Ramos (cell line): Measurements from ENCODE around the gene ZBED1.

ENCODE experiments used
- in situ Hi-C: fragments of 300-500 bp; cut with MboI; formaldehyde crosslinking; loops from one replicate; pipeline ENCODE4 v1.14.3; 2022; ENCODE audit warnings: low sequenced_read_pairs; ENCODE audit not compliant: unreplicated experiment

ZBED1 gene

GRCh38 chrX:2501559-2502102 is 855 bp upstream of the ZBED1 start:
- in situ Hi-C loops: loop anchor here (25.0 kb wide), 1 partner anchor 1039 kb away; the partner anchor contains the start of gene ASMTL

DNA sequence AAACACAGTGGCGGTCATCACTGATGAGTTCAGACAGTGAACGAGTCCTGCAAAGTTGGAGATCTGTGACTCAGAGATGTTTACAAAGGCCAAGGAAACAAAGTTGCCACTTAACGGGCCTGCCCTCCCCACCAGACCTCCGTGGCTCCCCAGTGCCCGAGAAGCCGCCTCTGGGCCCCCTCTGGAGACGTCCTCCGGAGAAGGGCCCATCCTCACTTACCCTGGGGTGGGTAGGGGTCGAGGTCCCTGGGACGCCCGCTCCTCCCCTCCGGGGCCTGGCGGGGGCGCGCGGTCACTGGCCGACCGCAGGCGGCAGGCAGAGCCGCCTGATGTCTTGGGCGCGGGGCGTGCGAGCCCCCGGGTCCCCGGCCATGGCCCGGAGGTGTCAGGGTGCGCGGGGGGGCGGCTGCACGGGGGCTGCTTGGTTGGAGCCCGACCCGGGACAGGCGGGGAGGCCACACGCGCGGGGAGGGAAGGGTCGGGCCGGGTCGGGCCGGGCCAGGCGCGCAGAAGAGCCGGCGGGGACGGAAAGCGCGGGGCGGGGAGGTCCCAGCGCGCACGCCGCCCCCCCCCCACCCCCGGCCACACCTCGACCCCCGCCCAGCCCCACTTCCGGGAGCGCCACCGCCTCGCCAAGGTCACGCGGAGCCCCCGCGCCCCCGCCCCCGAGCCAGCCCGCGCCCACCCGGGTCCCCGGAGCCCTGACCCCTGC is 529 bp downstream of the ZBED1 start:
- in situ Hi-C loops: loop anchor here (25.0 kb wide), 1 partner anchor 1038 kb away; the partner anchor contains the start of gene ASMTL

- in situ Hi-C loops: no loop called here
Observed at GRCh38 chrX:2499507-2499906, 1.3 kb downstream of the ZBED1 start.

DNA sequence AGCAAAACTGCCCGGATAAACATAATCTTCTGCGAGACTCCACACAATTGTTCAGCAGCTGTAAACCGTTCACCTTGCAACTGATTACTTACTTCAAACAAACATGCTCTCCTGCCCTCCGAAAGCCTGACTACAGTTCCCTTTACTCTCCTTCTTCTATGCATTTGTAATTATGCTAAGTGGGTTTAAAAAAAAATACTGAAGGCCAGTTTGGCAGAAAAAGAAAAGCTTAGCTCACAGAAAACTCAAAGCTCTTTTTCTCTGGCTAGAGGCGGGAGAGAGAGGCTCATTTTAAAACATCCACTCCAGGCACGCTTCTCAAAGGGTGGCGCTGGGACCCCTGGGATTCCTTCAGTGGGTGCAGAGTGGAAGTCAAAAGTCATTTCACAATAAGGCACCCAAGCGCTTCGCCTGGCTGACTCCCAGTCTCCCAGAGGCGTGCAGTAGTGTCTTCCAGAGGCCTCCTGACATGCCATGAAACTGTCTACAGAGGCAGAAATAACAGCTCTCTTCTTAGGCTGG is 1.9 kb downstream of the ZBED1 start:
- in situ Hi-C loops: no loop called here

DNA sequence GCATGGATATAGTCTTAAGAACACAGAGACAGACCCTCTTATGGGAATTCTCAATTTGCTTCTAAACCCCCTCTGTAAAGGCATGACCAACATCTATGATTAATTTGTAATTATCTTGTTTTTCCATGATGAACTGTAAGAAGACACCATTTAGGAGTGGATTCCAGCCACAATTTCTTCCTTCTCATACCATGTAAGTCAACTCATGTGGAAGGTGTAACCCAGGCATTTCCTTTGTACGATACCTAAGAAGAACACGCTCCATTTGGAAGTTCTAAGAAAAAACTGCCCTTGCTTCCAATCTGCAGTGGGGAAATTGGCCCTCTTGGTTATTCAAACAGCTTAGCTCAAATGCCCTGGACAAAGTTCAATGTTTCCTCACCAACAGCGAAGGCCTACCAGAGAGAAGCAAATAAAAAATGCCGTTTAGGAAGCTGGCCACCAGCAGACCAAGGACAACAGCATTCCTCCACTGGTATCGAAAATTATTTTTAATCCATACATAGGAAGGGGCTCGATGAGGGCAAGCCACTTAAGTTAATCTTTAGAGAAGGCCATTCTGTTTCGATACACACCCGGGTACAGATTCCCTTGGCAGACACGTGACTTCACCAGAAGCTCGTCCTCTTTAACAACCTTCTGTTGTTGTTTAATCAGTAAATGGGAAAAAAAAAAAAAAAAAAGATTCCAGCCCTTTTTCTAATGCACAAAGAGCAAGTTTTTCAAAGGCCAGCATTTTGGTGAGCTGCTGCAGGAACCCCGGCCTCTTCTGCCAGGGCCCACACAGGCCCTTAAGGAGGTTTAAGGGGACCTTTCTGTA is 2.6 kb downstream of the ZBED1 start:
- in situ Hi-C loops: no loop called here

- in situ Hi-C loops: no loop called here
Observed at GRCh38 chrX:2495595-2495994, 5.2 kb downstream of the ZBED1 start.

DNA sequence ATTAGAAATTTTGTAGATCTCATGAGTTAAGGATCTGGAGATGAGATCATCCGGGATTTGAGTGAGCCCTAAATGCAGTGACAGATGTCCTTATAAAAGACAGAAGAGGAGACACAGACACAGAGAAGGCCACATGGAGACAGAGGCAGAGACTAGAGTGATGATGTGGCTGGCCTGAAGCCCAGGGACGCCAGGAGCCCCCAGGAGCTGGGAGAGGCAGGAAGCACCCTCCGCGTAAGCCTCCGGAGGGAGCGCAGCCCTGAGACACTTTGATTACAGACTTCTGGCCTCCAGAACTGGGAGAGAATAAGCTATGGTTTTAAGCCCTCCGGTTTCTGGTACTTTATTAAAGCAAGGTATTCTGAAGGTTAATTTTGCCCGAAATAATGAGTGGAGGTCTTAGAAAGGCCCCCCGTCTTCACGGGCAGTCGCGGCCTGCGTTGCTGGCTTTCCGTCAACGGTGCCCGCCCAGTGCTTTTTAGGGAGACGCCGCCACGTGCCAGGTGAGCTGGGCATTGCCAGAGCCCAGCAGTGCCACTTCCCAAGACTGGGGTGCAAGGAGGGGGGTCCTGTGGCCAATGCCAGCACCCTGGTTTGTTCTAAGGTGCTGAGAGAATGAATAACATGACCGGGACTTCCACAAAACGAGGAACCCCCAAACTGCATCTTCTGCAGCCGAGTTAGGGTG is 8.1 kb downstream of the ZBED1 start:
- in situ Hi-C loops: no loop called here

GRCh38 chrX:2490634-2491033 is 10.1 kb downstream of the ZBED1 start:
- in situ Hi-C loops: no loop called here

GRCh38 chrX:2489446-2490445 is 11.0 kb downstream of the ZBED1 start:
- in situ Hi-C loops: no loop called here

GRCh38 chrX:2488621-2489285 is 12.0 kb downstream of the ZBED1 start:
- in situ Hi-C loops: no loop called here

GRCh38 chrX:2487366-2487765 is 13.4 kb downstream of the ZBED1 start:
- in situ Hi-C loops: no loop called here

GRCh38 chrX:2486476-2487133 is 14.2 kb downstream of the ZBED1 start:
- in situ Hi-C loops: no loop called here

GRCh38 chrX:2485789-2486345 is 14.9 kb downstream of the ZBED1 start:
- in situ Hi-C loops: no loop called here

- in situ Hi-C loops: no loop called here
Observed at GRCh38 chrX:2484721-2485648, 15.8 kb downstream of the ZBED1 start.

DNA sequence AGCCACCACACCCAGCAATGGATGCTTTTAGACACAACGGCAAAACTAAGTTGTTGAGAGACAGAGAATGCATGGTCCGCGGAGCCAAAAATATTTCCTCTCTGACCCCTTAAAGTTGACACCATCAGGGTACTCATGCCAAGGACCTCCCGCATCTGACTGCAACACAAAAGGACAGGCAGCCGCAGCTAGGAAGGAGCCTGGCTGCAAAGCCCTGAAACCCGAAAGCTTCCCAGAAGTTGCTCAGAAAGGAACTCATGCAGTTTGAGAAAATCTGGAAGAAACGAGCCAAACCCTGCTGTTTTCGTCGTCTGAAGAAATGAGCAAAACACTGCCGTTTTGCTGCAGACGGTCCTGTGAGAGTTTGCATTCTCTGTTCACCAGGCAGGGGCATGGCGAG is 16.5 kb downstream of the ZBED1 start:
- in situ Hi-C loops: no loop called here

DNA sequence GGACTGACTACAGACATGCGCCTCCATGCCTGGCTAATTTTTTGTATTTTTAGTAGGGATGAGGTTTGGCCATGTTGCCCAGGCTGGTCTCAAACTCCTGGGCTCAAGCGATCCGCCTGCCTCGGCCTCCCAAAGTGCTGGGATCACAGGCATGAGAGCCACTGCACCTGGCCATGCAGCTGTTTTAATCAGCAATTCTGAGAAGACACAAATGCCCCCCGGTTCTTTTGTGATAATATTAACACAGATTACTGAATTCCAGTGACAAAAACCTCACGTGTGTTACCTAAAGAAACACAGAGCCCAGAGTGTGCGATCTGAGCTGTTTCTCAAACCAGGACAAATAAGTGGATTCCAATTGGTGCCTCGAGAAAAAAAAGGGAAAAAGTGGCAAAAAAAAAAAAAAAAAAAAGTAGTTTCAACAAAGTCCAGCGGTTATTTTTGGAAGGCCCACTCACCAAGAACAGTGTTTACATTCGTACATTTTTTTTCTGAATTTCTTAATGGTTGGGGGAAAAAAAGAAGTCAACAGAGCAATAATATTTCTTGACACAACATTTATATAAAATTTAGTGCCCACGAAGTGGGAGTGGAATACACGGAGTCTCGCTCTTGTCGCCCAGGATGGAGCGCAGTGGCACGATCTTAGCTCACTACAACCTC is 17.2 kb downstream of the ZBED1 start:
- in situ Hi-C loops: no loop called here
